Neural cell (in vitro differentiated cells): ENCODE data around the gene CACNA2D2. TPM values are rescaled to one million over a fixed set of nuclear protein-coding genes. Genes with fewer than 3 reads are reported as not detected.

Source experiments
- H2AFZ ChIP-seq: fragments of 200-600, 300-800 bp; sonication (generic), shearing (Covaris generic); 2 replicates; pipeline ENCODE4 v1.6.0; 2014; ENCODE audit warnings: low read depth, mild to moderate bottlenecking, antibody characterized with exemption, low read length, moderate library complexity
- H3F3A ChIP-seq: fragments of 200-600 bp; shearing (Covaris generic); 2 replicates; pipeline ENCODE4 v1.6.1; 2016; ENCODE audit warnings: mild to moderate bottlenecking, moderate library complexity, mixed read lengths, antibody characterized with exemption, low read length; ENCODE audit not compliant: insufficient read depth, poor library complexity, severe bottlenecking
- H3K27ac ChIP-seq: fragments of 200-600, 300-800 bp; sonication (generic), shearing (Covaris generic); 2 replicates; pipeline ENCODE4 v1.5.1; 2014; ENCODE audit warnings: mild to moderate bottlenecking, low read length, moderate library complexity
- H3K27me3 ChIP-seq: fragments of 300-800, 200-600 bp; sonication (generic), shearing (Covaris generic); 2 replicates; pipeline ENCODE4 v1.6.0; 2014; ENCODE audit warnings: mild to moderate bottlenecking, low read depth, low read length, moderate library complexity; ENCODE audit not compliant: insufficient read depth
- H3K36me3 ChIP-seq: fragments of 300-800, 200-600 bp; sonication (generic), shearing (Covaris generic); 2 replicates; pipeline ENCODE4 v1.5.1; 2014; ENCODE audit warnings: mild to moderate bottlenecking, antibody characterized with exemption, low read length, moderate library complexity; ENCODE audit not compliant: insufficient read depth
- H3K4me2 ChIP-seq: fragments of 300-800, 200-600 bp; sonication (generic), shearing (Covaris generic); 2 replicates; pipeline ENCODE4 v1.6.0; 2014; ENCODE audit warnings: mild to moderate bottlenecking, low read length
- H3K4me3 ChIP-seq: fragments of 300-800, 200-600 bp; sonication (generic), shearing (Covaris generic); 2 replicates; pipeline ENCODE4 v1.5.1; 2014; ENCODE audit warnings: mild to moderate bottlenecking, low read length, moderate library complexity
- H3K79me2 ChIP-seq: fragments of 200-600 bp; shearing (Covaris generic); replicated peaks from 2 replicates; pipeline ENCODE4 v1.6.0; 2014; ENCODE audit warnings: mild to moderate bottlenecking, low read length, moderate library complexity; ENCODE audit not compliant: insufficient read depth
- H3K9ac ChIP-seq: fragments of 300-800, 200-600 bp; sonication (generic), shearing (Covaris generic); 2 replicates; pipeline ENCODE4 v1.6.1; 2016; ENCODE audit warnings: mild to moderate bottlenecking, low read length, mixed read lengths
- H3K9me2 ChIP-seq: fragments of 200-600 bp; shearing (Covaris generic); 2 replicates; pipeline ENCODE4 v1.6.1; 2016; ENCODE audit warnings: mild to moderate bottlenecking, low read length, mixed read lengths; ENCODE audit not compliant: insufficient read depth
- H3K9me3 ChIP-seq: fragments of 200-600, 300-800 bp; sonication (generic), shearing (Covaris generic); 2 replicates; pipeline ENCODE4 v1.6.1; 2016; ENCODE audit warnings: mild to moderate bottlenecking, mixed run types, low read length, moderate library complexity, mixed read lengths
- H4K20me1 ChIP-seq: fragments of 200-600 bp; shearing (Covaris generic); 2 replicates; pipeline ENCODE4 v1.6.1; 2016; ENCODE audit warnings: mild to moderate bottlenecking, mixed run types; ENCODE audit not compliant: insufficient read depth
- EP300 ChIP-seq: fragments of 450-650 bp; conservative IDR thresholded peaks from 2 replicates; pipeline ENCODE4 v1.6.1; 2014; ENCODE audit warnings: antibody characterized with exemption, mild to moderate bottlenecking, moderate library complexity; ENCODE audit not compliant: poor library complexity, severe bottlenecking
- EZH2 ChIP-seq: fragments of 200-600, 300-800 bp; shearing (Covaris generic), sonication (generic); IDR thresholded peaks from 2 replicates; pipeline ENCODE4 v1.6.1; 2014; ENCODE audit warnings: antibody characterized with exemption, low read length, borderline replicate concordance, mild to moderate bottlenecking; ENCODE audit not compliant: insufficient read depth, poor library complexity, severe bottlenecking
- MXI1 ChIP-seq: fragments of 450-650 bp; conservative IDR thresholded peaks from 2 replicates; pipeline ENCODE4 v1.6.1; 2014; ENCODE audit warnings: antibody characterized with exemption, mild to moderate bottlenecking; ENCODE audit not compliant: poor library complexity, severe bottlenecking
- POLR2AphosphoS5 ChIP-seq: IDR thresholded peaks from 2 replicates; pipeline ENCODE4 v1.6.1; 2012
- RAD21 ChIP-seq: fragments of 450-650 bp; conservative IDR thresholded peaks from 2 replicates; pipeline ENCODE4 v1.6.1; 2014; ENCODE audit warnings: antibody characterized with exemption, mild to moderate bottlenecking, moderate library complexity
- SMC3 ChIP-seq: fragments of 450-650 bp; conservative IDR thresholded peaks from 2 replicates; pipeline ENCODE4 v1.6.1; 2014; ENCODE audit warnings: antibody characterized with exemption, mild to moderate bottlenecking, moderate library complexity; ENCODE audit not compliant: poor library complexity
- TAF1 ChIP-seq: IDR thresholded peaks from 2 replicates; pipeline ENCODE4 v1.6.1; 2012; ENCODE audit warnings: low read depth
- polyA plus RNA-seq: library from polyadenylated mRNA; depleted of rRNA; stranded (reverse); fragments of >200 nt; gene quantifications from 2 replicates; pipeline ENCODE4 v1.2.3, GENCODE V29; 2014
- TF ChIP-seq, protein P1 (sequence below): IDR thresholded peaks from 2 replicates; pipeline ENCODE4 v1.6.1; 2012; ENCODE audit warnings: borderline replicate concordance
- TF ChIP-seq, protein P2 (sequence below): fragments of 450-650 bp; IDR thresholded peaks from 2 replicates; pipeline ENCODE4 v1.5.1; 2014; ENCODE audit warnings: antibody characterized with exemption, mild to moderate bottlenecking, moderate library complexity; ENCODE audit not compliant: poor library complexity, severe bottlenecking

CACNA2D2 gene
- polyA plus RNA-seq, 1 donor from 2014 or later, result 7.8 TPM

DNA sequence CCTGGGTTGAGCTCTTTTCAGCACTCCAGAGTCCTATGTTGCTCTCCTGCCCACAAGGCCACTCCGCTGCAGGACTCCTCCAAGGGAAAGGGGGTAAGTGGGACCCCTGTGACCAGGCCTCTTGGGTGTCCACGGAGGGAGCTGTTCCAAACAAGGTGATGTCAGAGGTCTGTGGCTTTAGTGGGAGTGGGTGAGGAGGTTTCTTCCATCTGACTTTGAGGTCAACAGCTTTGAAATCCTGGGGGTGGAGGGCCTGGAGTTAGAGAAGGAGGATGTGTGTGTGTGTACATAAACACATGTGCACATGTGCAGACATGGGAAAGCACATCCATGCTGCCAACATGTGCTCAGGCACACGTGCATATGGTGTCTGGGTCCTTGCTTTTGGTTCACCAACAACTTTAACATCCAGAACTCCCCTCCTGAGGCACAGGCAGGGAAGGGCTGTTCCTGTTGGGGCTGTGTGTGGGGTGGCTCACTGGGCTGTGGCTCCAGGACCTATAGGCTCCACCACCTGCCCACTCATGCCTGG lies 92.8 kb downstream of the CACNA2D2 start:
- Histone ChIP-seq H3K9me2 (no peaks in the 10 kb centered on the region), H4K20me1 (no peaks in the 10 kb centered on the region), H3K79me2 (no peaks in the 10 kb centered on the region), H3K9ac (no peak overlapping the region), H2AFZ (no peak overlapping the region), H3K9me3 (no peaks in the 10 kb centered on the region), H3K4me3 (no peak overlapping the region), H3K27ac (no peak overlapping the region), H3K27me3 (no peaks in the 10 kb centered on the region), H3K36me3 (no peaks in the 10 kb centered on the region), H3K4me2 (no peak overlapping the region), H3F3A (no peaks in the 10 kb centered on the region)
- TF ChIP-seq RAD21, result no peak
- no peak for TF ChIP-seq SMC3
- TF ChIP-seq EZH2, result no peak
- TF ChIP-seq, protein P1, sequence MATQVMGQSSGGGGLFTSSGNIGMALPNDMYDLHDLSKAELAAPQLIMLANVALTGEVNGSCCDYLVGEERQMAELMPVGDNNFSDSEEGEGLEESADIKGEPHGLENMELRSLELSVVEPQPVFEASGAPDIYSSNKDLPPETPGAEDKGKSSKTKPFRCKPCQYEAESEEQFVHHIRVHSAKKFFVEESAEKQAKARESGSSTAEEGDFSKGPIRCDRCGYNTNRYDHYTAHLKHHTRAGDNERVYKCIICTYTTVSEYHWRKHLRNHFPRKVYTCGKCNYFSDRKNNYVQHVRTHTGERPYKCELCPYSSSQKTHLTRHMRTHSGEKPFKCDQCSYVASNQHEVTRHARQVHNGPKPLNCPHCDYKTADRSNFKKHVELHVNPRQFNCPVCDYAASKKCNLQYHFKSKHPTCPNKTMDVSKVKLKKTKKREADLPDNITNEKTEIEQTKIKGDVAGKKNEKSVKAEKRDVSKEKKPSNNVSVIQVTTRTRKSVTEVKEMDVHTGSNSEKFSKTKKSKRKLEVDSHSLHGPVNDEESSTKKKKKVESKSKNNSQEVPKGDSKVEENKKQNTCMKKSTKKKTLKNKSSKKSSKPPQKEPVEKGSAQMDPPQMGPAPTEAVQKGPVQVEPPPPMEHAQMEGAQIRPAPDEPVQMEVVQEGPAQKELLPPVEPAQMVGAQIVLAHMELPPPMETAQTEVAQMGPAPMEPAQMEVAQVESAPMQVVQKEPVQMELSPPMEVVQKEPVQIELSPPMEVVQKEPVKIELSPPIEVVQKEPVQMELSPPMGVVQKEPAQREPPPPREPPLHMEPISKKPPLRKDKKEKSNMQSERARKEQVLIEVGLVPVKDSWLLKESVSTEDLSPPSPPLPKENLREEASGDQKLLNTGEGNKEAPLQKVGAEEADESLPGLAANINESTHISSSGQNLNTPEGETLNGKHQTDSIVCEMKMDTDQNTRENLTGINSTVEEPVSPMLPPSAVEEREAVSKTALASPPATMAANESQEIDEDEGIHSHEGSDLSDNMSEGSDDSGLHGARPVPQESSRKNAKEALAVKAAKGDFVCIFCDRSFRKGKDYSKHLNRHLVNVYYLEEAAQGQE, result no peak
- TF ChIP-seq TAF1, result no peak

DNA sequence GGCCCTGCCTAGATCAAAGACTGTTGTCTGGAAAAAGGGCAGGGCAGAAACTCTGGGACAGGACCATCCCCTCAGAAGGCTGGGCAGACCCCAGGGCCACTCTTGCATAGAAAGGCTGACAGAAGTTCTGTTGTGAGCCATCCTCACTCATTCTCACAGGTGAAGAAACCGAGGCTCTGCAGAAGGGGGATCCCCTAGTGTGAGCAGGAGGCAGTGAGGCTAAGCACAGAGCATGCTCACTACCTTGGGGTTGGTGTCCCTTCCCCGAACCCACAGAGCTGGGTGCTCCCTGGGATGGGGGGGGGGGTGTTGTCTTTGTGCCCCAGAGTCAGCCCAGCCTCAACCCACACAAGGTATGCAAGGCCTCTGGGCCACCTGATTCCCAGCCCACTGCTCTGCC lies 93.2 kb downstream of the CACNA2D2 start:
- H3K4me2 ChIP-seq, result no peak overlapping the region
- no peaks in the 10 kb centered on the region for H3K9me3 ChIP-seq
- TF ChIP-seq TAF1, result no peak
- no peak for TF ChIP-seq RAD21
- TF ChIP-seq POLR2AphosphoS5, result no peak
- no peak for TF ChIP-seq SMC3
- TF ChIP-seq EZH2, result no peak
- TF ChIP-seq, protein P2, sequence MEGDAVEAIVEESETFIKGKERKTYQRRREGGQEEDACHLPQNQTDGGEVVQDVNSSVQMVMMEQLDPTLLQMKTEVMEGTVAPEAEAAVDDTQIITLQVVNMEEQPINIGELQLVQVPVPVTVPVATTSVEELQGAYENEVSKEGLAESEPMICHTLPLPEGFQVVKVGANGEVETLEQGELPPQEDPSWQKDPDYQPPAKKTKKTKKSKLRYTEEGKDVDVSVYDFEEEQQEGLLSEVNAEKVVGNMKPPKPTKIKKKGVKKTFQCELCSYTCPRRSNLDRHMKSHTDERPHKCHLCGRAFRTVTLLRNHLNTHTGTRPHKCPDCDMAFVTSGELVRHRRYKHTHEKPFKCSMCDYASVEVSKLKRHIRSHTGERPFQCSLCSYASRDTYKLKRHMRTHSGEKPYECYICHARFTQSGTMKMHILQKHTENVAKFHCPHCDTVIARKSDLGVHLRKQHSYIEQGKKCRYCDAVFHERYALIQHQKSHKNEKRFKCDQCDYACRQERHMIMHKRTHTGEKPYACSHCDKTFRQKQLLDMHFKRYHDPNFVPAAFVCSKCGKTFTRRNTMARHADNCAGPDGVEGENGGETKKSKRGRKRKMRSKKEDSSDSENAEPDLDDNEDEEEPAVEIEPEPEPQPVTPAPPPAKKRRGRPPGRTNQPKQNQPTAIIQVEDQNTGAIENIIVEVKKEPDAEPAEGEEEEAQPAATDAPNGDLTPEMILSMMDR, result no peak
- TF ChIP-seq, protein P1, result no peak
- TF ChIP-seq EP300, result no peak
- TF ChIP-seq MXI1, result no peak
- H4K20me1 ChIP-seq, result no peaks in the 10 kb centered on the region
- H3F3A ChIP-seq, result no peaks in the 10 kb centered on the region
- H3K79me2 ChIP-seq, result no peaks in the 10 kb centered on the region
- no peaks in the 10 kb centered on the region for H3K36me3 ChIP-seq
- no peaks in the 10 kb centered on the region for H3K9me2 ChIP-seq
- H3K27me3 ChIP-seq, result no peaks in the 10 kb centered on the region
- H3K4me3 ChIP-seq, result no peak overlapping the region
- no peak overlapping the region for H3K27ac ChIP-seq
- no peak overlapping the region for H2AFZ ChIP-seq
- H3K9ac ChIP-seq, result no peak overlapping the region
